ENCODE data around the gene RPS29.

- TF ChIP-seq CTCF (IDR thresholded peaks at IDR 0.05 in 8 of 11, conservative IDR thresholded peaks at IDR 0.05 in 3 of 11) (no peak), POLR2AphosphoS5 (IDR thresholded peaks at IDR 0.05) (no peak)
These were observed 3.8 kb downstream of the RPS29 start for GRCh38 chr14:49582113-49582977.
